ENCODE data around the gene ZRSR2.

Gene ZRSR2

DNA sequence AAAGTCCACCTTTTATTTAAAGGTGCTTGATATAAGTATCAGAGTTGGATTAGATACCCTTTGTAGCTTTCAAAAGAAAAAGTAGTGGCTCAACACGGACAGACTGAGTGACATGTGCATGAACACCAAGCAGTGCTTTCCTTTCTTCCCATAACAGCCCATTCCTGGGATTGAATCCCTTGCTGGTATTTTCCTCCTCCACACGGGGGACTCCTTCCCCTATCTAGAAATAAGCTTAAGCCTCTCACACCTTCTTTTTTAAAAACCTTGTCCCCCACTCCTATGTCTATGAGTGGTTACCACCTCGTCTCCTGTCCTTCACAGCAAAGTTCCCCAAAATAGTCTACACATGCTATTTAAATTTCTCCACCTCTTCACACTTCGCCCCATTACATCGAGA lies 59.3 kb downstream of the ZRSR2 start:
- no peak for DNase-seq (ENCODE audit: low read depth in 4 of 4, low spot score in 1 of 4)

- no peak for DNase-seq (ENCODE audit: low read depth in 4 of 4, low spot score in 1 of 4)
Observed at GRCh38 chrX:15853586-15854079, 63.3 kb downstream of the ZRSR2 start.

- DNase-seq (ENCODE audit: low read depth in 4 of 4, low spot score in 1 of 4), result peak in 2 of 4 experiments; percentile 9 to 17
Observed at GRCh38 chrX:15854080-15854655, 63.9 kb downstream of the ZRSR2 start.

DNA sequence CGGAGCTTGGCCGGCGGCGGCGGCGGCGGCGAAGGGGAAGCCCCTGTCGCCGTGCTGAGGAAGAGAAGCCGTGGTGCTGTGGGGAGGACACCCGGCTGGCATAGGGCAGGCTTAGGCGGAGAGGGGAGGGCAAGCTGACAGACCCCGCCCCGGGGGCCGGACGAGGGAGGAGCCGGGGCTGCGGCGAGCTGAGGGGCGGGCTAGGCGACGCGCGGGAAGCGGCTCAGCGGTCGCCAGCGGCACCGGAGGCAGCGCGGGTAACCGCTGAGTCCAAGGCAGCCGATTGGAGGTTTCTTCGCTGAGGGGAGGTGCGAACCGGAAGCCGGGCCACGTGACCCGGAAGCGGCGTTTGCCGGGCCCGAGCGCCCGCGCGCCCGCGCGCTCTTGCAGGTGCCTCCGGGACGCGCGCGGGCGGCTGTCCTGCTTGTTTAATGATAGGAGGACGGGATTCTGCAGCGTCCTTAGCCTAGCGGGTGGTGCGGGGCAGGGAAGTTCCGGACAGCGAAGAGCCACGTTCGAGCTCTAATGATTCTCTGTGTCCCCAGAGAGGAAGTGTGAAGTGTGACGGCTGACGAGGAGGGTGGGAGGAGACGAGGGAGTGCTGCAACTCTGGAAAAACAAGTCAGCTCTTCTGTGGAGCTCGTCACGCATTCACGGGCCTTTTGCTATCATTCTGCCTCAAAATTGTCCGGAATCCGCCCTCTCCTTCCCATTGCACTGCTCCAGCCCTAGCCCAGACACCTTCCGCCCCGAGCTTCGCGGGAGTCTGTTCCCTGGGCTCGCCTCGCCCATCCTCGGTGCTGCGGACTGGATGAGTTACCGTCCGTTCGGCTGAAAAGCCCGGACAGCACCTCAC lies 64.7 kb downstream of the ZRSR2 start, which contains the start of gene AP1S2:
Gene AP1S2, minus strand, starts transcription at position 102 of the 856 bp plus-strand sequence. CDS start 2,289 bp downstream, outside the sequence.
- peak; percentile 66 to 91 (median 82) for DNase-seq (ENCODE audit: low read depth in 4 of 4, low spot score in 1 of 4)

DNA sequence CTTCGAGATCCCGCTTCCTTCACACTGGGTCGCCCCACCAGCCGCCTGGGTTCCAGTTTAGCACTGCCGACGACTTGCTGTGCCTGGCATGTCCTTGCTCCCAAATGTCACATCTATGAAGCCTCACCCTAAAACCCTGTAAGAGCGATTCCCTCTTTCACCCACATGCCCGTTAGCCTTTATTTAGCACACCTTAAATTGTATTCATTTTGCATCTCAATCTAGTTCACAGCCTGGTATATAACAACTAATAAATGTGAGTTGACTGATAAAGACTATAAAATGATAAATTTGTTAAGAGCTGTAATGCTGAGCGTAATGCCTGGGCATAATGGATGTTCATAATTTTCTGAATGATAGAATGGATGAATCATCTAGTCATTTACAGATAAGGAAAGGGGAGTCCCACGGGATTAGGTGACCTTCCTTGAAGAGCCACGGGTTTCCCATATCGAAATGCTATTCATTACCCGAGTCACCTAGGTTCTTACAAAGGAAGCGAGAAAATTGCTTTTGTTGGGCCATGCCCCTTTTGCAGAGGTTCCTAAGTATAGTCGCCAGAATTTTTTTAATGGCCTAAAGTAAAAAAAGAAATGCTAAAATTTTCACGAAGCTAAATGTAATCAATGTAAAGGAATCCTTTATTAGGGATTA lies 65.4 kb downstream of the ZRSR2 start:
- no peak for DNase-seq (ENCODE audit: low read depth in 4 of 4, low spot score in 1 of 4)

GRCh38 chrX:15856222-15856587 lies 65.9 kb downstream of the ZRSR2 start:
- no peak for DNase-seq (ENCODE audit: low read depth in 4 of 4, low spot score in 1 of 4)

- no peak for DNase-seq (ENCODE audit: low read depth in 4 of 4, low spot score in 1 of 4)
Observed at GRCh38 chrX:15856636-15857035, 66.4 kb downstream of the ZRSR2 start.

DNA sequence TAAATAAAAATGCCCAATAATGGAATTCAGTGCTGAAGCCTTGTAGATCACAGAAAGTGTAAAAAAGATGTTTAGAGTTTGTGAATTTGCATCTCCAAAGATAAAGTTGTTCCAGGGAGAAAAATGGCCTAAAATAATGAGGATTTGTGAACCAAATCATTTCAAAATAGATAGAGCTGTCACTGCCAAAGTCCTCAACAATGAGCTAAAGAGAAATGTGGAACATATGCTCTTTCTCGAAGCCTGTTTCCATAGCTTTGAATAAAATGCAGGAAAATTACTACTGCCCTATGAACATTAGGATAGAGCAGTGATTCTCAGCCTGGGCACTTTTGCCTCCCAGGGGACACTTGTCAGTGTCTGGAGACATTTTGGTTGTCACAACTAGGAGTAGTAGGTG lies 67.8 kb downstream of the ZRSR2 start:
- DNase-seq (ENCODE audit: low read depth in 4 of 4, low spot score in 1 of 4), result no peak

DNA sequence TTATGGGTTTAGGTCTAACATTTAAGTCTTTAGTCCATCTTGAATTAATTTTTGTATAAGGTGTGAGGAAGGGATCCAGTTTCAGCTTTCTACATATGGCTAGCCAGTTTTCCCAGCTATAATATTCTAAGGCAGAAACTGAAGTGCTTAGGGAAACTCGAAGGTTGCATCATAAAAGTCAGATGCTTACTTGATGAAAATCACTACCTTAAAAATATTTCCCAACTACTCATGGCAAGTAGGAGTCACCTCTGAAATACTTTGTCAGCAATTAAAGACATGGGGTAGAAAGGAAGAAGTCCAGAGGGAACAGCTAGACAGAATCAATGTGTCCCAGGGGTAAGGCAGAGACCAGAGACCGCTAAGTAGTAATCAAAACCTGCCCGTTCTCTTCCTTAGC lies 70.6 kb downstream of the ZRSR2 start:
- no peak for DNase-seq (ENCODE audit: low read depth in 4 of 4, low spot score in 1 of 4)

- no peak for DNase-seq (ENCODE audit: low read depth in 4 of 4, low spot score in 1 of 4)
Observed at GRCh38 chrX:15864023-15864422, 73.7 kb downstream of the ZRSR2 start.

GRCh38 chrX:15864629-15865028 lies 74.3 kb downstream of the ZRSR2 start:
- no peak for DNase-seq (ENCODE audit: low read depth in 4 of 4, low spot score in 1 of 4)

- no peak for DNase-seq (ENCODE audit: low read depth in 4 of 4, low spot score in 1 of 4)
Observed at GRCh38 chrX:15866147-15866546, 75.9 kb downstream of the ZRSR2 start.

DNA sequence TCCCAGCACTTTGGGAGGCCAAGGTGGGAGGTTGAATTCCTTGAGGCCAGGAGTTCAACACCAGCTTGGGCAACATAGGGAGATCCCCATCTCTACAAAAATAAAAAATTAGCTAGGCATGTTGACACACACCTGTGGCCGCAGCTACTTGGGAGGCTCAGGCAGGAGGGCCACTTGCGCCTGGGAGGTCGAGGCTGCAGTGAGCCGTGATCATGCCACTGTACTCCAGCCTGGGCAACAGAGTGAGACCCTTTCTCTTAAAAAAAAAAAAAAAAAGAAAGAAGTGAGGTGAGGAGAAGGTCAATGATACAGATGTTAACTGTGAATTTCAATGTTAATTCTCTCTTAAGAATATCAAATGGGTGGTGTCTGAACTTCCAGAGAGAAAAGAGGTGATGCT lies 79.4 kb downstream of the ZRSR2 start:
- no peak for DNase-seq (ENCODE audit: low read depth in 4 of 4, low spot score in 1 of 4)

- no peak for DNase-seq (ENCODE audit: low read depth in 4 of 4, low spot score in 1 of 4)
Observed at GRCh38 chrX:15870310-15870709, 80.0 kb downstream of the ZRSR2 start.
